GM12865 (cell line): ENCODE results near the gene YKT6.
"Not testable (repeated sequence)": the region's sequence is repeated elsewhere in the genome, so short reads cannot be mapped to it uniquely, and the experiment has no call there.

Source experiments
- DNase-seq: peaks from one replicate; pipeline ENCODE4 v3.0.0; 2010; ENCODE audit warnings: low read depth
- H3K4me3 ChIP-seq: 2 replicates; pipeline ENCODE4 v1.5.1; 2011; ENCODE audit warnings: mild to moderate bottlenecking, low read depth, low read length, control low read depth
- TF ChIP-seq, protein P1 (sequence below): IDR thresholded peaks from 2 replicates; pipeline ENCODE4 v1.5.1; 2011; ENCODE audit warnings: low read length, control low read depth, low read depth, inconsistent platforms; ENCODE audit not compliant: insufficient read depth; ENCODE audit errors: missing control alignments

The YKT6 gene

DNA sequence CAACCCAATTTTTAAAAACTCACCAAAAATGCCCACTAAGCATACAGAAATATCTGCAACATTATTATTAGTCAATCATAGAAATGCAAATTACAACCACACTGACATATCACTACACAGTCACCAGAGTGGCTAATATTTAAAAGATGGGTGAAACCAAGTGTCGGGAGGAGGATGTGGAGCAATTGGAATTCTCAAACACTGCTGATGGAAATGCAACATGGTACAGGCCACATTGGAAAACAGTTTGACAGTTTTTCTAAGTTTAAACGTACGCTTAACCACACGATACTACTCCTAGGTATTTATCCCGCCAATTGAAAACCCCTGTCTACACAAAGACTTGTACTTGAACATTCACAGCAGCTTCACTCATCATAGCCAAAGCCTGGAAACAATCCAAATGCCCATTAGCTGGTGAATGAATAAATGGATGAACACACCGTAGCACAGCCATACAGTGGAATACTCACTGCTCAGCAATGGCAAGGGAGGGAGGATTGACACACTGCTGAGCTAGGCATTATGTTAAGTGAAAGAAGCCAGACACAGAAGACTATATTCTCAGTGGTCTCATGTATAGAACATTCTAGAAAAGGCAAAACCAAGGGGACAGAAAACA lies 27.9 kb upstream of the YKT6 start:
- DNase-seq, result no peak
- TF ChIP-seq, protein P1, sequence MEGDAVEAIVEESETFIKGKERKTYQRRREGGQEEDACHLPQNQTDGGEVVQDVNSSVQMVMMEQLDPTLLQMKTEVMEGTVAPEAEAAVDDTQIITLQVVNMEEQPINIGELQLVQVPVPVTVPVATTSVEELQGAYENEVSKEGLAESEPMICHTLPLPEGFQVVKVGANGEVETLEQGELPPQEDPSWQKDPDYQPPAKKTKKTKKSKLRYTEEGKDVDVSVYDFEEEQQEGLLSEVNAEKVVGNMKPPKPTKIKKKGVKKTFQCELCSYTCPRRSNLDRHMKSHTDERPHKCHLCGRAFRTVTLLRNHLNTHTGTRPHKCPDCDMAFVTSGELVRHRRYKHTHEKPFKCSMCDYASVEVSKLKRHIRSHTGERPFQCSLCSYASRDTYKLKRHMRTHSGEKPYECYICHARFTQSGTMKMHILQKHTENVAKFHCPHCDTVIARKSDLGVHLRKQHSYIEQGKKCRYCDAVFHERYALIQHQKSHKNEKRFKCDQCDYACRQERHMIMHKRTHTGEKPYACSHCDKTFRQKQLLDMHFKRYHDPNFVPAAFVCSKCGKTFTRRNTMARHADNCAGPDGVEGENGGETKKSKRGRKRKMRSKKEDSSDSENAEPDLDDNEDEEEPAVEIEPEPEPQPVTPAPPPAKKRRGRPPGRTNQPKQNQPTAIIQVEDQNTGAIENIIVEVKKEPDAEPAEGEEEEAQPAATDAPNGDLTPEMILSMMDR, result no peak
- no peak overlapping the region for H3K4me3 ChIP-seq

DNA sequence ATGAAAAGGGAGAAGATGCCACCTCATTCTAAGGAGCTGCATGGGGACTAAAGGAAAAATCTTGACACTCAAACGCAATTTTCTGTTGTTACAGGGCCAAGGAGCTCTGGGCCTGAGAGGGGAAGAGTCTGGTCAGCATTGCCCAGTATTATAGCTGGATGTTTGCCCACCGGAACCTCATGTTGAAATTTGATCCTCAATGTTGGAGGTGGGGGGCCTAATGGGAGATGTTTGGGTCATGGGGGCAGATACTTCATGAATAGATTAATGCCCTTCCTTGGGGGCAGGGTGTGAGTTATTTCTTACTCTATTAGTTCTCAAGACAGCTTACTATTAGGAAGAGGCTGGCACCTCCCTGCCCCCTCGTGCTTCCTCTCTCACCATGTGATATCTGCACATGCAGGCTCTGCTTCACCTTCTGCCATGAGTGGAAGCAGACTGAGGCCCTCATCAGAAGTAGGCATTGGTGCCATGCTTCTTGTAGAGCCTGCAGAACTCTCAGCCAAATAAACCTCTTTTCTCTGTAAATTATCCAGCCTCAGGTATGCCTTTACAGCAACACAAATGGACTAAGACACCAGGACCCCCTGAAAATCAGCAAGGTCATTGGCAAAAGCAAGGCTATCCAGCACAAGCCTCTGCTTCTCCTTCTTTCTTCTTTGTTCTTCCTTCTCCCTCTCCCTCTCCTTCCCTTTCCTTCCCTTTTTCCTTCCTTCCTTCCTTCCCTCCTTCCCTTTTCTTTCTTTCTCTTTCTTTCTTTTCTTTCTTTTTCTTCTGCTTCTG lies 26.7 kb upstream of the YKT6 start:
- no peak for DNase-seq
- TF ChIP-seq, protein P1, result no peak
- no peak overlapping the region for H3K4me3 ChIP-seq

DNA sequence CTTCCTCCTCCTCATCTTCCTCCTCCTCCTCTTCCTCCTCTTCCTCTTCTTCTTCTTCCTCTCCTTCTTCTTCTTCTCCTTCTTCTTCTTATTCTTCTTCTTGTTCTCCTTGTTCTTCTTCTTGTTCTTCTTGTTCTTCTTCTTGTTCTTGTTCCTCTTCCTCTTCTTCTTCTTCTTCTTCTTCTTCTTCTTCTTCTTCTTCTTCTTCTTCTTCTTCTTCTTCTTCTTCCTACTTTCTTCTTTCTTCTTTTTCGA lies 26.2 kb upstream of the YKT6 start:
- H3K4me3 ChIP-seq, DNase-seq: not testable (repeated sequence)

DNA sequence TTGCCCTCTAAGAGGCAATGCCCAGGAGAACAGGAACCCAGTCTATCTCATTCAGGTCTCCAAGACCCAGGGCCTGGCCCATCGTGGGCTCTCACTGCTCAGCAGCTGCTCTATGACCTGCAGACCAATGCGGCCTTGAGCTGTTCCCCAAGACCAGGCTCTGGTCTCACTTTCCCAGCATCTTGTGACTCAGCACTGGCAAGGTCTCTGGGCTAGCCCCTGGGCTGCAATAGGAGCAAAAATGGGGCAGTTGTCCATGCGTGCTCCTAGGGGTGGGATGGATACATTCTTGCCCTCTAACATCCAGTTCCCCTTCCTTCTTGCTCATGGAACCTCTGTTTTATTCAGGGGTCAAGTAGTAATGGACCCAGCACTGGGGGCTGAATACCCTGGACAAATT lies 25.0 kb upstream of the YKT6 start:
- DNase-seq, result no peak
- TF ChIP-seq, protein P1, result no peak

DNA sequence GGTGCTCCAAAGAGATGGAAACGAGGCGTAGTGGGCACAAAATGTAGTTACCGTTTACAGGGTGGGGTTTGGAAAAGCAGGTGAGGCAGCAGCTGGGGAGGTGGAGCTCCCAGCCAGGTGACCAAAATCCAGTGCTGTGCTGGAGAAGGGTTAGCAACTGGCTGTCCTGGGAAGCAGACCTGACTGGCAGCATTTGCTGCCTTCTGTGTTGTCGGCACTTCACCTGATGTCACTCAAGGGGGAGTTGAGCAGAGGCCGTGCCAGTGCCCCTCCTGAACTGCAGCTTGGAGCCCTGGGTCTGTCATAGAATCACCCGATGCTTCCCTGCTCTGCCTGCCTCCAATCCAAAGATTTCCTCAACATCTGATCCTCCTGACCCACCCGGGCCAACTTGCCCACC lies 24.3 kb upstream of the YKT6 start:
- DNase-seq, result no peak
- no peak overlapping the region for H3K4me3 ChIP-seq
- TF ChIP-seq, protein P1, result no peak

More for the DNA sequence above, 25.0 kb upstream of the YKT6 start:
- H3K4me3 ChIP-seq, result no peak overlapping the region

DNA sequence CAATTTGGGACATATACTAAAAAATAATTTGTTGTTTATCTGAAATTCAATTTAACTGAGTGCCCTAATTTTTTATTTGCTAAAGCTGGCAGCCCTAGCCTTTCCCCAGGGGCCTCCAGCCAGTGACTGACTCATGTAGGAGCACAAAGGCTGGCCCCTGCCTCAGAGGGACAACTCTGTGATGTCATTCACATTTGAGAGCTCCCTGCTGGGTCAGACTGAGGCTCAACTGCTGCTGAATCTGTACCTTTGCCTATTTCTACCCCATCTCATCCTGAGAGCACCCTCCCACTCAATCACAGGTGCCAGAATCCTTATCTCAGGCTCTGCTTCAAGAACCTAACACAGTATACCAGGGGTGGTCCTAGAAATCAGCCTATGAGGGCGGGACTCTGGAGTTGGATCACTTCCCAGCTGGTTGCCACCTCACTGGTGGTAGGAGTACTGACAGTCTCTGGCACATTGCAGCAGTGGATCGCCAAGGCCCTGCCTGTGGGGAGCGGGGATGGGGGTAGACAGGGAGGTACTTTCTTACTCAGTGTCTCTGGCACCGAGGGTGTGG lies 23.1 kb upstream of the YKT6 start:
- DNase-seq, result no peak
- TF ChIP-seq, protein P1, result no peak
- H3K4me3 ChIP-seq, result no peak overlapping the region

DNA sequence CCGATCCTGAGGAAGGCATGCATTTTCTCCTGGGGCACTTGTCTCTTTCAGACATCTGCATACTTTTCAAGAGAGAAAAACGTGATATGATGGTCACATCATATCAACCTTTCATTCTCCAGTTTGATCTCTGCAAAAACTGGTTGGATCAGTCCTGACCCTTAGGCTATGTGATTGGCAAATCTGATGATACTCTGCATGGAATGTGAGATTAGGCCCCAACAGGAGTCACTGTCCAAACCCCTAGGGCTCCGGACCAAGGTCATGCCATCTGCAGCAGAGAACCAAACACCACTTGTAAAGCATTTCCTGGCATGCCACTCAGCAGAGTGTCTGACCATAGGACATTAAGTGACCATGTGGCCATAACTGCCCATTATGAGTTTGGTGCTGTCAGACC lies 20.1 kb upstream of the YKT6 start:
- TF ChIP-seq, protein P1, result no peak
- no peak for DNase-seq
- H3K4me3 ChIP-seq, result no peak overlapping the region
